Ramos (cell line): Measurements from ENCODE around the gene PHKB.
"Not testable (repeated sequence)": the region's sequence is repeated elsewhere in the genome, so short reads cannot be mapped to it uniquely, and the experiment has no call there.

Source experiments
- in situ Hi-C: fragments of 300-500 bp; cut with MboI; formaldehyde crosslinking; loops from one replicate; pipeline ENCODE4 v1.14.3; 2022; ENCODE audit warnings: low sequenced_read_pairs; ENCODE audit not compliant: unreplicated experiment

PHKB gene

DNA sequence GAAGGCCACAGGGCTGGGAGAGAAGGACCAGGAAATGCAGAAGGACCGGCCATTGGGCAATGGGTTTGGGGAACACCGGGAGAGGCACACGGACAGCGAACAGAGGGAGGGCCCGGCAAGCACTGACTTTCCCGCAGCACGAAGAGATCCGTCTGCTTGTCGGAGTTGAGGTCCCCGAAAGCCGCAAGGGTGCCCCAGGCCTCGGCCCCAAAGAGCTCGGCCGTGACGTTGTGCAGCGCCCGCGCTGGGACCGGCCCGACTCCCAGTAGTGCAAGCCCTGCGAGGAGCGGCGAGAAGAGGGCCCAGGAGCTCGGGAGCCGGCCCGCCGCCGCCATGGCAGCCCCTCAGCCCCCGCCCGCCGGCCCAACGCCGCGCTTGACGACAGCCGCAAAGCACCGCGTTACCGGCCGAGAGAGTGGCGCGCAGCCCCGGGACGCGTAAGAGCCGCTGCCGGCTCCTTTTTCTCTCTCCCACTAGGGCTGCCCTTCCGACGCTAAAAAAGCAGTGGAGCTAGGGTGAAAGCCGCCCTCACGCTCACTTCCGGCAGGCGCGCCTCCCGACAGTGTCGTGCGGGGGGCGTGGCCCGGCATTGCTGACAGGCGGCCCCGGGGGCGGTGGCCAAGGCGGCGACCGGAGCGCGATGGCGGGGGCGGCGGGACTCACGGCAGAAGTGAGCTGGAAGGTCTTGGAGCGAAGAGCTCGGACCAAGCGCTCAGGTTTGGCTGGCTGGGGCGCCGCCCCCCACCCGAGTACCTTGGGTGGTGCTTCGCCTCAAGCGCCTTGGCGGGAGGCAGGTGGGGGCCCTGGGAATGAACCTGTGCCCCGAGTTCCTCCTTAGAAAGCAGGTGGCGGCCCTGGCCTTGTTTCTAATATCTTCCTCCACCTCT lies at the start of gene PHKB, which contains the start of gene ITFG1:
Gene PHKB (plus strand): TSS at position 621 of the 887 bp plus-strand sequence. CDS start 20 bp downstream, at position 641.
Gene ITFG1 (minus strand): TSS at position 353 of the 887 bp plus-strand sequence. CDS start 18 bp downstream, at position 335.
- in situ Hi-C loops = no loop called here

DNA sequence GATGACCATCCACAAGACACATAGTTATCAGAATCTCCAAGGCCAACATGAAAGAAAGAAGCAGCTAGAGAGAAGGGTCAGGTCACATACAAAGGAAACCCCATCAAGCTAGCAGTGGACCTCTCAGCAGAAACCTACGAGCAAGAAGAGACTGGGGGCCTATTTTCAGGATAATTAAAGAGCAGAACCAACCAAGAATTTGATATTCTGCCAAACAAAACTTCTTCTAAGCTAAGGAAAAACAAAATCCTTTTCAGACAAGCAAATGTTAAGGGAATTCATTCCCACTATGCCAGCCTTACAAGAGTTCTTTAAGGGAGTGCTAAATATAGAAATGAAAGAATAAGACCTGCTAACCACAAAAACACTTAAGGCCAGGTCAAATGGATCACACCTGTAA lies 48.1 kb upstream of the PHKB start:
- in situ Hi-C loops = no loop called here

DNA sequence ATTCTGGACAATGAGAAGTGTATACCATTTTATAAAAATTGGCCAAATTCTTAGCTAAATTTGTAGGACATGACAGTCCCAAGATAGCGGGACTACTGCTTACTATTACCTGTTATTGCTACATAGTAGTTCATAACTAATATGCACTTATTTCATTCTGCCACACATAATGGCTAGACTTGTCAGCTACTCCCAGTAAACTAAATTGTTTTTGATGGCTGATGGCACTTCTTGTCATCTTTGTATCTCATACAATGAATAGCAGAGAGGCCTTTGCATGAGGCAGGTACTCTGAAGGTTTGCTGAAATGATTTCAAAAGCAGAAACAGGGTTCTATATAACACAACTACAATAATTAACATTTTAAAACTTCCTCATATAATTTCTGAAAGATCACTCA lies 44.3 kb upstream of the PHKB start:
- in situ Hi-C loops = no loop called here

DNA sequence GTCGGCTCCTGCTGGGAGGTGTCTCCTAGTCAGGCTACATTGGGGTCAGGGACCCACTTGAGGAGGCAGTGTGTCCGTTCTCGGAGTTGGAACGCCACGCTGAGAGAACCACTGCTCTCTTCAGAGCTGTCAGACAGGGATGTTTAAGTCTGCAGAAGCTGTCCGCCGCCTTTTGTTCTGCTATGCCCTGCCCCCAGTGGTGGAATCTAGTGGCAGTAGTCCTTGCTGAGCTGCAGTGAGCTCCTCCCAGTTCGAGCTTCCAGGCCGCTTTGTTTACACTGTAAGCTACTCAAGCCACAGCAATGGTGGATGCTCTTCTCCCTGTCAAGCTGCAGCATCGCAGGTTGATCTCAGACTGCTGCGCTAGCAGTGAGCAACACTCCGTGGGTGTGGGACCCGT lies 36.3 kb upstream of the PHKB start:
- in situ Hi-C loops = no loop called here

DNA sequence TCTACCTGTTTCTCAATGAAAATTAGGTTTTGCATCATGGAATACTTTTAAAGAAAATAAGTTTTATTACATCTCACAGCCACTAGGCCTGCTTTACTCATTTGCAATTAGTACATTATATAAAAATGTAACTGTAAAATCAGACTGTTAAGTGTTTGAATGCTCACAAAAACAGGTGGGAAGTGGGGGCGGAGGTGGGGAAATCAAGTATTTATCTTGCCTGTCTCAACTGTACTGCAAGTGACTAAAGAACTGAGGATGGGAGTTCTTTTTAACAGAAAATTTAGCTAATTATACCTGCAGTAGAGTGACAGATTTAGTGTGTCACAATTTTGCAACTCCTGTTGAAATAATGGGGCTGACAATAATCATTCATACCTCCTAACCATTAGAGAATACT lies 34.3 kb upstream of the PHKB start:
- in situ Hi-C loops = no loop called here

DNA sequence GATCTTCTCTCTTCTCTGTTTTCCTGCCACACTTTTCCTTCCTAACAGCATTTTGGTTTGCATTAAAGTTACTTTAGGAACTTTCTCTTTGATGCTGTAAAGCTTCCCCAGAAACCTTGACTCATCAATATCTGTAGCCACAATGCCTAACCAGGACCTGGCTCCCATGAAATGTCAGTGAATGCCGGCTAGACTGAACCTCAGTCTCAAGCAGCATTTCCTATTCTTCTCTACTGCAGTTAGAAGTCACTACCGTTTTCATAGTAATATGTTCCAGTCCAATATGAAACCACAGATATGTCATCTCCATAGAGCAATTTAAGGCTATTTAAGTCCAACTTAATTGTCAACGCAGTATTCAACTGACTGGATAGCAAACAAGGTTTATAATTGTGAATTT lies 29.2 kb upstream of the PHKB start:
- in situ Hi-C loops = no loop called here

DNA sequence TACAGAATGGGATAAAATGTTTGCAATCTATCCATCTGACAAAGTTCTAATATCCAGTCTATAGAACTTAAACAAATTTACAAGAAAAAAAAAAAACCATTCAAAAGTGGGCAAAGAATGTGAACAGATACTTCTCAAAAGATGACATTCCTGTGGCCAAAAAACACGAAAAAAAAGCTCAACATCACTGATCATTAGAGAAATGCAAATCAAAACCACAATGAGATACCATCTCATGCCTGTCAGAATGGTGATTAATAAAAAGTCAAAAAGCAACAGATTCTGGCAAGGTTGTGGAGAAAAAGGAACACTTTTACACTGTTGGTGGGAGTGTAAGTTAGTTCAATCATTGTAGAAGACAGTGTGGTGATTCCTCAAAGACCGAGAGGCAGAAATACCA lies 26.9 kb upstream of the PHKB start:
- in situ Hi-C loops = not testable (repeated sequence)

DNA sequence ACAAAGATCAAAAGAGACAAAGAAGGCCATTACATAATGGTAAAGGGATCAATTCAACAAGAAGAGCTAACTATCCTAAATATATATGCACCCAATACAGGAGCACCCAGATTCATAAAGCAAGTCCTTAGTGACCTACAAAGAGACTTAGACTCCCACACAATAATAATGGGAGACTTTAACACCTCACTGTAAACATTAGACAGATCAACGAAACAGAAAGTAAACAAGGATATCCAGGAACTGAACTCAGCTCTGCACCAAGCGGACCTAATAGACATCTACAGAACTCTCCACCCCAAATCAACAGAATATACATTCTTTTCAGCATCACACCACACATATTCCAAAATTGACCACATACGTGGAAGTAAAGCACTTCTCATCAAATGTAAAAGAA lies 21.1 kb upstream of the PHKB start:
- in situ Hi-C loops = not testable (repeated sequence)

DNA sequence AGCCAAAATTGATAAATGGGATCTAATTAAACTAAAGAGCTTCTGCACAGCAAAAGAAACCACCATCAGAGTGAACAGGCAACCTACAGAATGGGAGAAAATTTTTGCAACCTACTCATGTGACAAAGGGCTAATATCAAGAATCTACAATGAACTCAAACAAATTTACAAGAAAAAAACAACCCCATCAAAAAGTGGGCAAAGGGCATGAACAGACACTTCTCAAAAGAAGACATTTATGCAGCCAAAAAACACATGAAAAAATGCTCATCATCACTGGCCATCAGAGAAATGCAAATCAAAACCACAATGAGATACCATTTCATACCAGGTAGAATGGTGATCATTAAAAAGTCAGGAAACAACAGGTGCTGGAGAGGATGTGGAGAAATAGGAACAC lies 18.2 kb upstream of the PHKB start:
- in situ Hi-C loops = not testable (repeated sequence)

DNA sequence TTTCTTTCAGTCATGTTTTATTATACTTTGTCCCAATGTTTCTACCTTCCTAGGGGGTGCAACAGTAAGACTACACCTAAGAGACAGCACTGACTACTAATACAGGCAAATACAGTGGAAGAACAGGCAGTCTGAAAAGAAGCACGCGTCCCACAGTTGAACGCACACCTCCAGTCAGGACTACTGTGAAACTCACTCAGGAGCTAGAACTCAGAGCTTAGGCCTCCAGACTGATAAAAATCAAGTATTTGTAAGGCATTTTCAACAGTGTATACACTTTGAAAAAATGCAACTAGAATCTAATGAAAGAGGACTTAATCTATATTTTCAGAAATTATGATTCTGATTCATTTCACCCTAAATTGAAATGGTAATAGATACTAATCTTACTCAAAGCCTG lies 14.7 kb upstream of the PHKB start:
- in situ Hi-C loops = no loop called here

DNA sequence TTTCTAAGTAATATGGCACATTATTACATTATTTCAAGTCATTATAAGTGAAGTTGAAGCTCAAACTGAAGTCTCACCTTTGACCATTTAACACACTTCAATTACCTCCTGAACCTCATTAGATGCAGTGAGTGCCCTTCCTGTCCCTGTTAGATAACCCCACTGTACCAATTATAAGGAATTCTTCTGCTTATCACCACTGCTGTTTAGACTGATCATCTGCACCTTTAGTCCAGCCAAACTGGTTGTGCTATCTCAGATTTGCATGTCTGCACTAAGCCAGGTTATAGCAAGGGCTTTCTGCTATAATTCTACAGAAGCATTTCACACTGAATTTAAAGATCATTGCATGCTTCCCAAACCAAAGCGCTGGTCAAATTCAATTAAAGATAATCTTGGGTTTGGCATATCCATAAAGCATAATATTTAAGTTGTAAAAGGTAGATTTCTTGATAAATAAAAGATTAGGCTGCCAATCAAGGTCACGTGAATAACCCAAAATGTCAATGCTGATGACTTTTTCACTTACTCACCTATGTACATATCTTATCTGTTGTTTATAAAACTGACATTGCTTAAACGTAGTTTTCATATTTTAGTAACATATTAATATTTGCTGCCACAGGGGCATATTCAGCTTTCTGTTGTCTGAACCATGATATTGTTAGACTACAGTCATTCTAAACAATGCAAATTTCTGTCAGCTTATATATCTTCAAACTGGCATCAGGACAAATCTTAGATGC lies 12.1 kb upstream of the PHKB start:
- in situ Hi-C loops = no loop called here

DNA sequence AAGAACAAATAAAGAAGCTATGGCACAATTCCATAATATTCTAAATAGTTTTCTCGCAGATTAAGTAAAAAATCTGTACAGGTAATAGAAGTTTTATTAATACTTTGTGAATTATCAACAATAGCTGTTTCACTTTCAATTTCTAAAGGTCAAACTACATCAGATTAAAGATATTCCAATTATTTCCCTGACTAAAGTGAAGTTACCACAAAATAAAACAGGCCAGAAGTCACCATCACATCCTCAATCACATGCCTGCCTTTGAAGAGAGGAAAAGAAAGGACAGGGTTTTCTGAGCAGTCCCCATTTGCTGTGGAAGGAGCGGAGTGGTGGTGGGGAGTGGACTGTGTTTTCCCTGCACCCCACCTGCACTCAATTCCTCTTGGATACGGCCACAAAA lies 11.3 kb upstream of the PHKB start:
- in situ Hi-C loops = no loop called here

DNA sequence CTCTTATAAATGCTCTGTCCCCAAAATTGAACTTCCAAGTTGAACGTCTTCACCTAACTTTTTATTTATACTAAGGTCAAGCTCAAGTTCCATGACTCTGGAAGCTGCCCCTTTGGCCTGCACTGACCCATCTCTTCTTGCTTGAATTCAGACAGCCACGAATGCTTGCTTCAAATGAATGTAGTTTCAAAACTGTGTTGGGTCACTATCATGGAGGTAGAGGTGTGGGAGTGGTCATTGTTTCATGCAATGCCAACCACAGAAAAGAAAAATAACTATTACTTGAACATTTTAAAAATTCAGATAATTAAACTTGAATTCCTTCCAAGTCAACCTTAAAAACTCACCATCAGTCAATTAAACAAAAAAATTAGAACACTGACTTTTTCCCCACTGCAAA lies 2.8 kb upstream of the PHKB start:
- in situ Hi-C loops = no loop called here

DNA sequence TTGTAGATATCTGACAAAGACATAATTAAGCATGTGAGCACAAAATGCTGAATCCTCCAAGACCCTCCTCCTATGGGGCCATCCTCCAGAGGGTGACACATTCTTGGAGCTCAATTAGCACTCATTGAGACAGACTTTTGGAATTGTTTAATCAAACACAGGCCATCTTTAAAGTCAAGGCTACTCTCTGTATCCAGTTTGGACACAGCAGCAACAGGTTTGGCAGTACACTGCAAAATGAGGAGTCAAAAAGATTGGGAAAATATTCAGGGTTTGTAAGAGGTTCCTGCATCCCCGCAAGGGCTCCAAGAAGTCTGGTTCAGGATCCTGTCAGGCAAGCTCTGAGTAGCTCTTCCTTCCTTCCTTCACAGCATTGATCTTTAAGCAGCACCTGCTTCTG lies 1.5 kb upstream of the PHKB start:
- in situ Hi-C loops = no loop called here

DNA sequence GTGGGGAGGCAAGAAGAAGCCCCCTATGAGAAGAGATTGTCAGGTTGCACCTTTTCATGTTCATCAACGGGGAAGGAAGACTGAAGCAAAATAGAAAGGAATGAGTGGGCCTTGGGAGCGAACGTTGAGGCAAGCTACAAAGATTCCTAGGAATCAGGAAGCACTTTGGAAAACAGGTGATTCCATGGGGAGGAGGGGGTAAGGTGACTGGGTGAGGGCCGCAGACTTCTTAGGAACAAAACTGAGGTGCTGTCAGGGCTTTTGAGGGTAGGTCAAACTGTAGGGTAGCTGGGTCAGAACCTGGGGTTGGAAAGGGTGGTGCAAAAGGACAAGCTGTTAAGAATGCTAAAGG lies 796 bp upstream of the PHKB start:
- in situ Hi-C loops = no loop called here

DNA sequence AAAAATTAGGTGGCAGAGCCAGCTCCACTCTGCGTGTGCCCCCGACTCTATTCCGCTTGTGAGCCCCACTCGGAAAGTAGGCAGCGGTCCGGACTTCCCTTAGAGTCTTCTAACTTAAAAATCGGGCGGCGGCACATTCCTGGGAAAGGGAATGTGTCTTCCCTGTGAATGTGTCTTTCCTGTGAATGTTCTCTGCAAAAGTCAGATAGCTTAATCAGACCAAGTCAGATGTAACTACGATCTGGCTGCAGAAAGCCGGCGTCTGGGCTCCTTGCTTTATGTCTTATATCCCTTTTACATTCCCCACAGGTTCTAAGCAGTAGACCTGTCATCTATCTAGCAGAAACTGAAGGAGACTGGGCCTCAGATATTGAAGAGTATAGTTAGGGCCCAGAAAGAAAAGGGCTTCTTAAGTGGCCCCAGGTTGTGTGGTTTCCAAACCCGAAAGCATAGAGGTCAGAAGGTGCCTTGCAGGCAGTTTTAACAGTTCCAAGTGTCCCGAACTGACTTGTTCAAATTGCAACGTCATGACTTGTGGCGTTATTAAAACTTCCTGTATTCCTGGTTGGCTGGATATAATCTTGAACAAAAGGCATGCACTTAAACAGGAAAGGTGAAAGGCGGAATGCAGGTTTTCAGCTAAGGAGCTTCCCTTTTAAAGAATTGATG lies 601 bp downstream of the PHKB start:
- in situ Hi-C loops = no loop called here

DNA sequence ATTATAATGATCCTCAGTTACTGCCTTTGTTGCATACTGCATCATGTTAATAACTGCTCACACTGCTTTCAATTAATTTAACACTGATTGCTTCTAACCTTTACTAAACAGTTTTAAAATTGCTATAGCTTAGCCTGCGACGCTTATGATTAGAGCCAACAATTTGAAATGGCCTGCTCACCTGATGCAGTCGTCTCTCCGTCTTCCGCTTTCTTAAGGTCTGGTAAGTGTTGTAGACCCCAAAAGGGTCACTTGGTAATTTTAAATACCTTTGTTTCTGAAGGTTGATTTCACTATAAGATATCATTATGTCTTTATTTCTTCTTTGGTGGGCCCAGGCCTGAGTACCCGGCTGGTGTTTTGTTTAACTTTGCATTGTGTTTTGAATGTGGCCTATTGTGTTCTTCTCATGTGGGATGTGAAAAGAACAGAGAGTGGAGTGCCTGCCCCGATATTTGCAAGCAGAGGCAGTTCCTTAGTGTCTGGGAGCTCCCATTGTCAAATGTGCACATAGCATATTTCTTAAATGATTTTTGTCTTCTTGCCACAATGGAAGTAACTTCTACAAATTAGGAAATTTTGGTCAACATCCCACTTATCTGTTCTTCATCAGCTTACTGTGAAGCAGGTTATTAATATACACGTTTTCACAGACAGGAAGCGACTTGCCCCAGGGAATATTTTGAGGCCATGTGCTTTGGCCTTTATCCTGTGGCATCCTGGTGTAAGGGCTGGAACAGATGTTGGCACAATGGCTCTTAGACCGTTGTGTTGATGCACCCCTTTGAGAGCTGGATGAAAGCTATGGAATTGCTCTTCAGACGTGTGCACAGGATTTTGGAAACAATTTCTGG lies 2.9 kb downstream of the PHKB start:
- in situ Hi-C loops = no loop called here

DNA sequence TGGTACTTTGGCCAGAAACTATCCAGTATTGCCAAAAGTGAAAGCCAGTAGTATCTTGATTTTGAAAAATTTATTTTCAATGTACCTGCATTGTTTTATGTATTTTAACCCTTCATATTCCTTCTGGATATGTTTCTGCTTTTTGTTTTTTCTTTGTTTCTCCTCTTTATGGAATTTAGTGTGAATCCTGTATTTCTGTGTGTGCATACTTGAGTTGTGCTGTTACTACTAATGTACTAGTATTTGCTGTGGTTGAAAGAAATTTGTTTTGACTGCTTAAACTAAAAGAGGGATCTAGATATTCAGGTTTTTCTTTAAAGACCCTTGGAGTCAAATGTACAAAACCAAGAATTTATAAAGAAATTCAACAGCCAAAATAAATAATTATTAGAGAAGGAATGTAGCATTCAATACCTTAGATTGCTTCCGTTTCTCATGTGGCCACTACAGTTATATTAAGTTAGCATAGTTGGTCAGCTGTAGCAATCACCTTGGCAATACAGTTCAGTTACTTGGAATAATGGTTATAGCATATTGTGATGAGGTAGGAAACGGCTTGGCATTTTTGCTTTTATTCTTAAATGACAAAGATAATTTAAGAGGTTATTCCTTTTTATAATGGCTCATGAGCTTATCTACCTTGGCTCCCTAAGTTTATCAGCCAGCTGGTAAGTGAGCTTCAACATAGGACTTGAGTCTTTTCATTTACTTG lies 4.9 kb downstream of the PHKB start:
- in situ Hi-C loops = no loop called here

DNA sequence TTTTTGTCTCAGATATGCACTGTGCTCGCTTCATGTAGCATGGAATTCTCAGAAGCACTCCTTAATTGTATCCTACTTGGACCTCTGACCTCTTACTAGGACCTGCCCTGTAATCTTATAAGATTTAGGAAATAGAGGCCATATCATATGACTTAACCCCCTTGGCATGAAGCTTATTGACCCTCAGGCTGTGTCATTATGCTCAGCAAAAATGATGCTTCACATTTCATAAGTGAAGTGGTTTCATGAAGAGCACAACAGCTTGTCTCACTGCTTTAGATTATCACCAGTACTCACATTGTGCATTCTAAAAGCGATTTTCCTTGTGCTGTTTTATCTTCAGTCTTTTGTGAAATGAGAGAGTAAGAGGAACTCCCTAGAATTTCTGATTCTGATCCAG lies 6.4 kb downstream of the PHKB start:
- in situ Hi-C loops = no loop called here
